Panc1 (cell line): Measurements from ENCODE around the gene ANAPC16. TPM values are rescaled to one million over a fixed set of nuclear protein-coding genes. Genes with fewer than 3 reads are reported as not detected.

Experiments used
- ATAC-seq: fragments of 200-7000 bp; cut with Tn5 transposase; 2 replicates; pipeline ENCODE4 v1.9.1; 2020; ENCODE audit warnings: mild to moderate bottlenecking, moderate library complexity
- BruUV-seq: library from RNA; stranded (reverse); fragments of 400-500 nt; replicated peaks from 2 replicates; lab custom pipeline; 2021; lab: Mats Ljungman, UMichigan
- CTCF ChIA-PET: fragments of 300-600 bp; sonication (Branson Sonifier 250); formaldehyde crosslinking; loops from one replicate; lab custom pipeline; 2022; ENCODE audit warnings: antibody characterized with exemption; lab: Charles Lee
- POLR2A ChIA-PET: fragments of 300-600 bp; sonication (Branson Sonifier 250); formaldehyde crosslinking; loops from one replicate; lab custom pipeline; 2022; ENCODE audit warnings: antibody characterized with exemption; lab: Charles Lee
- DNase-seq: peaks from one replicate; pipeline ENCODE4 v3.0.0-alpha.2; 2010; ENCODE audit warnings: low read depth, low spot score
- H3K27ac ChIP-seq: 2 replicates; pipeline ENCODE4 v1.5.1; 2011; ENCODE audit warnings: mild to moderate bottlenecking, low read length, inconsistent platforms
- H3K27me3 ChIP-seq: fragments of 200-500 bp; sonication (Bioruptor generic); 2 replicates; pipeline ENCODE4 v1.6.0; 2014; ENCODE audit warnings: low read length, inconsistent platforms; ENCODE audit not compliant: control insufficient read depth, insufficient read depth
- H3K36me3 ChIP-seq: fragments of 200-500 bp; sonication (Bioruptor generic); 2 replicates; pipeline ENCODE4 v1.5.1; 2014; ENCODE audit warnings: inconsistent platforms, mild to moderate bottlenecking, low read length, moderate library complexity; ENCODE audit not compliant: control insufficient read depth, insufficient read depth
- H3K4me1 ChIP-seq: 2 replicates; pipeline ENCODE4 v1.5.1; 2011; ENCODE audit warnings: inconsistent platforms, mild to moderate bottlenecking, low read length, moderate library complexity; ENCODE audit not compliant: control insufficient read depth, insufficient read depth
- H3K4me3 ChIP-seq, 2 experiments: 2 replicates each; pipeline ENCODE4 v1.5.1; 2011 to 2012; ENCODE audit warnings: low read depth in 2 of 2, low read length in 2 of 2, mild to moderate bottlenecking in 2 of 2, inconsistent platforms in 1 of 2, moderate library complexity in 1 of 2
- H3K9me3 ChIP-seq: fragments of 200-500 bp; sonication (Bioruptor generic); 2 replicates; pipeline ENCODE4 v1.5.1; 2014; ENCODE audit warnings: low read depth, mild to moderate bottlenecking, inconsistent platforms, low read length, moderate library complexity; ENCODE audit not compliant: control insufficient read depth, insufficient read depth
- CTCF ChIP-seq: fragments of 450-650 bp; IDR thresholded peaks from 2 replicates; pipeline ENCODE4 v1.5.1; 2017; ENCODE audit warnings: mild to moderate bottlenecking
- POLR2AphosphoS5 ChIP-seq: IDR thresholded peaks from 2 replicates; pipeline ENCODE4 v1.6.1; 2012; ENCODE audit warnings: mild to moderate bottlenecking, low read depth, low read length, moderate library complexity
- SIN3A ChIP-seq: IDR thresholded peaks from 2 replicates; pipeline ENCODE4 v1.6.1; 2012; ENCODE audit warnings: low read depth, mild to moderate bottlenecking, low read length, moderate library complexity, borderline replicate concordance; ENCODE audit not compliant: insufficient read depth
- TCF7L2 ChIP-seq: IDR thresholded peaks from 2 replicates; pipeline ENCODE4 v1.6.1; 2011; ENCODE audit warnings: mild to moderate bottlenecking, low read depth, low read length, inconsistent platforms
- in situ Hi-C: cut with HindIII; loops from 2 replicates; pipeline ENCODE4 v1.10.0; 2016; ENCODE audit warnings: low sequenced_read_pairs, low pct_unique_long_range_greater_than_20kb
- intact Hi-C: fragments of 100-400 bp; cut with micrococcal nuclease; formaldehyde crosslinking; loops from one replicate; pipeline ENCODE4 v1.10.0; 2022; ENCODE audit not compliant: unreplicated experiment
- total RNA-seq: library from RNA; stranded (reverse); gene quantifications from one replicate; pipeline ENCODE4 v1.2.1, GENCODE V29; 2021; ENCODE audit not compliant: unreplicated experiment
- TF ChIP-seq, protein P1 (sequence below), 2 experiments: IDR thresholded peaks; 2 replicates each; pipeline ENCODE4 v1.6.1; 2011 to 2012; ENCODE audit warnings: low read depth in 2 of 2, control low read depth in 1 of 2, low read length in 1 of 2, mild to moderate bottlenecking in 1 of 2, moderate library complexity in 1 of 2; ENCODE audit not compliant: insufficient read depth in 1 of 2

ANAPC16 gene
- total RNA-seq, 1 experiment from 2014 or later = 110 TPM

GRCh38 chr10:72228318-72228751 lies 12.5 kb downstream of the ANAPC16 start:
- no peaks in the 10 kb centered on the region for H3K27me3 ChIP-seq
- no peak overlapping the region for H3K4me3 ChIP-seq
- peak overlapping the region; percentile 8; the same call in 1 of the 2 replicates for H3K27ac ChIP-seq
- intact Hi-C loops = no loop called here
- ChIA-PET POLR2A (interaction anchor here (0.6 kb wide), 1 partner anchor 12 kb away, joined by 4 read pairs; no protein-coding TSS in a partner anchor), CTCF (interaction anchor here (0.6 kb wide), 1 partner anchor 315 kb away, joined by 3 read pairs; no protein-coding TSS in a partner anchor)
- in situ Hi-C loops = no loop called here
- ATAC-seq (no peak), DNase-seq (no peak)
- no peaks in the 10 kb centered on the region for H3K9me3 ChIP-seq
- H3K4me1 ChIP-seq = peaks cover 13% of the 10 kb centered on the region
- TF ChIP-seq POLR2AphosphoS5 (no peak), CTCF (no peak), TCF7L2 (no peak), SIN3A (no peak)
- TF ChIP-seq, protein P1, sequence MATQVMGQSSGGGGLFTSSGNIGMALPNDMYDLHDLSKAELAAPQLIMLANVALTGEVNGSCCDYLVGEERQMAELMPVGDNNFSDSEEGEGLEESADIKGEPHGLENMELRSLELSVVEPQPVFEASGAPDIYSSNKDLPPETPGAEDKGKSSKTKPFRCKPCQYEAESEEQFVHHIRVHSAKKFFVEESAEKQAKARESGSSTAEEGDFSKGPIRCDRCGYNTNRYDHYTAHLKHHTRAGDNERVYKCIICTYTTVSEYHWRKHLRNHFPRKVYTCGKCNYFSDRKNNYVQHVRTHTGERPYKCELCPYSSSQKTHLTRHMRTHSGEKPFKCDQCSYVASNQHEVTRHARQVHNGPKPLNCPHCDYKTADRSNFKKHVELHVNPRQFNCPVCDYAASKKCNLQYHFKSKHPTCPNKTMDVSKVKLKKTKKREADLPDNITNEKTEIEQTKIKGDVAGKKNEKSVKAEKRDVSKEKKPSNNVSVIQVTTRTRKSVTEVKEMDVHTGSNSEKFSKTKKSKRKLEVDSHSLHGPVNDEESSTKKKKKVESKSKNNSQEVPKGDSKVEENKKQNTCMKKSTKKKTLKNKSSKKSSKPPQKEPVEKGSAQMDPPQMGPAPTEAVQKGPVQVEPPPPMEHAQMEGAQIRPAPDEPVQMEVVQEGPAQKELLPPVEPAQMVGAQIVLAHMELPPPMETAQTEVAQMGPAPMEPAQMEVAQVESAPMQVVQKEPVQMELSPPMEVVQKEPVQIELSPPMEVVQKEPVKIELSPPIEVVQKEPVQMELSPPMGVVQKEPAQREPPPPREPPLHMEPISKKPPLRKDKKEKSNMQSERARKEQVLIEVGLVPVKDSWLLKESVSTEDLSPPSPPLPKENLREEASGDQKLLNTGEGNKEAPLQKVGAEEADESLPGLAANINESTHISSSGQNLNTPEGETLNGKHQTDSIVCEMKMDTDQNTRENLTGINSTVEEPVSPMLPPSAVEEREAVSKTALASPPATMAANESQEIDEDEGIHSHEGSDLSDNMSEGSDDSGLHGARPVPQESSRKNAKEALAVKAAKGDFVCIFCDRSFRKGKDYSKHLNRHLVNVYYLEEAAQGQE (IDR thresholded peaks at IDR 0.05; ENCODE audit: insufficient read depth in 1 of 2, low read depth in 2 of 2, low read length in 1 of 2) = no peak
- H3K36me3 ChIP-seq = peaks cover 9% of the 10 kb centered on the region; the same call in 1 of the 2 replicates
- no TSS peak for BruUV-seq

DNA sequence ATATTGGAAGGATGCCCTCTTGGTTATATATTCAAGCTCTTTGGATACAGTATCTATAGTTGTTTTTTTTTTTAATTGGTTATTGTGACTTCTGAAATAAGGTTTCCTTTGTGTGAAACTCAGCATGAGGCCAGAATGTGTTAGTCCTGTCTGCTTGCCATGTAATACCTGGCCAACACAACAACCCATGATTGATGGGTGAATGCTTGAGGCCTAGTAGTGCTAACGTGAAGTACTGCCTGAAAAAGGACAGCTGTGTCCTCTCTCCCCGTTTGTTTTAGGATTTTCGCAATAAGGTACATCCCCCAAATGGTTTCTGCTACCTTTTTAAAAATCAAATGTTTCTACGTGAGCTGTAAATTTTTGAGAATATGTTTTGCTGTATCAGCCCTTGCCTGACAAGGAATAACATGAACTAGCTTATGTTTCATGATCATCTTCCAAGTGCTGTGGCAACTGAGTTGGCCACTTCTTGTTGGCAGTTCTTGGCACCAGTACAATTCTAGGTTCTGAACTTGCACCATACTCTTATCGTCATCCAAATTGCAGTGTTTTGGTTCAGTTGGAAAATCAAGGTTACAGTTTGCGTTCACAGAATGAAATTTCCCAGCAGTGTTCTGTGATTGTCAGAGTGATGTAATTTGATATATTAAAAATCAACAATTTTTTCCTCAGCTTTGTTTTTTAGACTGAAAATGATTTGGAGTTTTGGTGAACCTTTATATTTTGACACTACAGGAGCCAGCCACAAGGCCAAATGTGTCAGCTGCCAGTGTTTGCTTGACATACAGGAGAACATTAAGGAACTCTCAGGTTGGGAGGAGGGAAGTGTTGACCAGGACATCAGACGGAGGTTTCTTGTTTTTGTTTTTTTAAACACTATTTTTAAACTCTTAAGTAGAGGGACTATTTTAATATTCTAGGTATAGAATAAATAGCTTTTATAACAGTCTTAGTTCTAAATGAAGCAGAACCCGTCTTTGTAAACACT lies 13.7 kb downstream of the ANAPC16 start:
- H3K27me3 ChIP-seq = no peaks in the 10 kb centered on the region
- ChIA-PET POLR2A (interaction anchor here (0.6 kb wide), 1 partner anchor 867 kb away, joined by 7 read pairs; no protein-coding TSS in a partner anchor), CTCF (interaction anchor here (0.6 to 1.1 kb wide), 3 partner anchors 13 to 99 kb away, joined by 3 to 5 read pairs (median 4); no protein-coding TSS in a partner anchor)
- no peak for DNase-seq
- peak overlapping the region; percentile 41; the same call in 1 of the 2 replicates for H3K27ac ChIP-seq
- no peaks in the 10 kb centered on the region for H3K9me3 ChIP-seq
- BruUV-seq = no TSS peak
- TF ChIP-seq TCF7L2 = no peak
- no peak for TF ChIP-seq POLR2AphosphoS5
- H3K36me3 ChIP-seq = peaks cover 10% of the 10 kb centered on the region; the same call in 1 of the 2 replicates
- in situ Hi-C loops = no loop called here
- no peak overlapping the region for H3K4me3 ChIP-seq
- no peak for ATAC-seq
- peaks cover 9% of the 10 kb centered on the region; the same call in 1 of the 2 replicates for H3K4me1 ChIP-seq
- intact Hi-C loops = no loop called here
